Hypothalamus (tissue), 51 donors: ENCODE results near the gene PRAC2.

Experiments
- DNase-seq, 51 donors: peaks; one replicate each; lab custom pipeline; 2025; lab: John Stamatoyannopoulos, UW

Gene PRAC2

GRCh38 chr17:48719642-48720265 is 3.2 kb upstream of the PRAC2 start:
- no peak for DNase-seq

- DNase-seq, result no peak
These were observed 2.5 kb upstream of the PRAC2 start for GRCh38 chr17:48720266-48721008.

- DNase-seq, result no peak
These were observed 2.0 kb upstream of the PRAC2 start for GRCh38 chr17:48721009-48721402.

GRCh38 chr17:48722201-48722907 is 631 bp upstream of the PRAC2 start, which contains the start of gene PRAC1:
PRAC1 (minus strand) TSS chr17:48722518; CDS start chr17:48722392, 126 bp downstream.
- DNase-seq, result no peak

- DNase-seq, result no peak
These were observed 652 bp downstream of the PRAC2 start for GRCh38 chr17:48723423-48724250.

GRCh38 chr17:48724251-48725003 is 1.4 kb downstream of the PRAC2 start:
- DNase-seq, result peak in 42 of 51 donors; percentile 0 to 76 (median 34)

- no peak for DNase-seq
These were observed 2.0 kb downstream of the PRAC2 start for GRCh38 chr17:48725004-48725287.

- DNase-seq, result no peak
These were observed 2.5 kb downstream of the PRAC2 start for GRCh38 chr17:48725288-48726064.

GRCh38 chr17:48726114-48726915 is 3.3 kb downstream of the PRAC2 start:
- DNase-seq, result no peak

- no peak for DNase-seq
These were observed 3.9 kb downstream of the PRAC2 start for GRCh38 chr17:48726916-48727286.

GRCh38 chr17:48727415-48728175 is 4.6 kb downstream of the PRAC2 start:
- DNase-seq, result no peak

- DNase-seq, result no peak
These were observed 5.5 kb downstream of the PRAC2 start, which contains the start of gene HOXB13 for GRCh38 chr17:48728232-48729231. HOXB13 (minus strand) TSS chr17:48728750; CDS start chr17:48728593, 157 bp downstream.

- no peak for DNase-seq
These were observed 6.6 kb downstream of the PRAC2 start for GRCh38 chr17:48729335-48730239.

- DNase-seq, result no peak
These were observed 7.2 kb downstream of the PRAC2 start for GRCh38 chr17:48730240-48730550.

- DNase-seq, result no peak
These were observed 8.4 kb downstream of the PRAC2 start for GRCh38 chr17:48731355-48731754.
